Activated T-cell treated with anti-CD3 and anti-CD28 coated beads, Interleukin-2, amount 50 U/mL, for 4 hours (primary cell): ENCODE measurements around the gene GDI1. TPM values are rescaled to one million over a fixed set of nuclear protein-coding genes. Genes with fewer than 3 reads are reported as not detected.

ENCODE experiments used
- ATAC-seq, 2 donors: fragments of 200-7000 bp; cut with Tn5 transposase; one replicate each; pipeline ENCODE4 v1.10.0; 2021
- DNase-seq: peaks from one replicate; pipeline ENCODE4 v3.0.0-alpha.2; 2020
- H3K27me3 Mint-ChIP-seq: one replicate; pipeline ENCODE4 v1.8.0; 2021; ENCODE audit warnings: low read depth, mixed read lengths
- H3K36me3 Mint-ChIP-seq: one replicate; pipeline ENCODE4 v1.8.0; 2022; ENCODE audit warnings: mixed read lengths; ENCODE audit not compliant: insufficient read depth
- H3K4me1 Mint-ChIP-seq: one replicate; pipeline ENCODE4 v1.8.0; 2021; ENCODE audit warnings: low read depth, mixed read lengths
- H3K4me3 Mint-ChIP-seq: one replicate; pipeline ENCODE4 v1.8.0; 2021; ENCODE audit warnings: mild to moderate bottlenecking, moderate library complexity, mixed read lengths
- H3K9me3 Mint-ChIP-seq: one replicate; pipeline ENCODE4 v1.8.0; 2021; ENCODE audit warnings: mixed read lengths
- total RNA-seq, 3 donors: library from RNA; stranded (reverse); gene quantifications; one replicate each; pipeline ENCODE4 v1.2.1, GENCODE V29; 2021

Gene GDI1
- total RNA-seq, 3 donors from 2014 or later: 107 to 126 (median 116) TPM

- ATAC-seq (no peak), DNase-seq (no peak)
- Mint-ChIP-seq H3K27me3 (no peaks in the 10 kb centered on the region), H3K36me3 (no peaks in the 10 kb centered on the region), H3K4me3 (peak overlapping the region; percentile 77), H3K4me1 (peaks cover 23% of the 10 kb centered on the region), H3K9me3 (no peaks in the 10 kb centered on the region)
These were observed 47.5 kb downstream of the GDI1 start for GRCh38 chrX:154484255-154485149.

GRCh38 chrX:154485150-154486051, 48.4 kb downstream of the GDI1 start:
- Mint-ChIP-seq H3K4me3 (peak overlapping the region; percentile 77), H3K27me3 (no peaks in the 10 kb centered on the region), H3K4me1 (peaks cover 26% of the 10 kb centered on the region), H3K36me3 (no peaks in the 10 kb centered on the region), H3K9me3 (no peaks in the 10 kb centered on the region)
- ATAC-seq (no peak), DNase-seq (no peak)

- H3K36me3 Mint-ChIP-seq: no peaks in the 10 kb centered on the region
- peak; percentile 19 to 23 for ATAC-seq
- peak overlapping the region; percentile 53 for H3K4me3 Mint-ChIP-seq
- H3K9me3 Mint-ChIP-seq: no peaks in the 10 kb centered on the region
- no peak for DNase-seq
- H3K4me1 Mint-ChIP-seq: peaks cover 26% of the 10 kb centered on the region
- no peaks in the 10 kb centered on the region for H3K27me3 Mint-ChIP-seq
These were observed 49.1 kb downstream of the GDI1 start for GRCh38 chrX:154486052-154486395.

- DNase-seq: peak; percentile 39
- Mint-ChIP-seq H3K4me1 (peaks cover 26% of the 10 kb centered on the region), H3K36me3 (no peaks in the 10 kb centered on the region), H3K4me3 (peak within 1 kb of the TSS; percentile 82), H3K27me3 (no peaks in the 10 kb centered on the region), H3K9me3 (no peaks in the 10 kb centered on the region)
- ATAC-seq: peak; percentile 16 to 23
These were observed 49.6 kb downstream of the GDI1 start, which contains the start of gene UBL4A for GRCh38 chrX:154486396-154487207. TSS of gene UBL4A (minus strand) at chrX:154486615. CDS start at chrX:154486584, 31 bp downstream.

GRCh38 chrX:154487518-154488290, 50.8 kb downstream of the GDI1 start:
- no peaks in the 10 kb centered on the region for H3K27me3 Mint-ChIP-seq
- H3K36me3 Mint-ChIP-seq: no peaks in the 10 kb centered on the region
- peaks cover 26% of the 10 kb centered on the region for H3K4me1 Mint-ChIP-seq
- H3K4me3 Mint-ChIP-seq: peak overlapping the region; percentile 82
- ATAC-seq (no peak), DNase-seq (no peak)
- no peaks in the 10 kb centered on the region for H3K9me3 Mint-ChIP-seq

- DNase-seq: no peak
- peak overlapping the region; percentile 24 for H3K4me3 Mint-ChIP-seq
- no peaks in the 10 kb centered on the region for H3K27me3 Mint-ChIP-seq
- peaks cover 23% of the 10 kb centered on the region for H3K4me1 Mint-ChIP-seq
- H3K9me3 Mint-ChIP-seq: no peaks in the 10 kb centered on the region
- ATAC-seq: no peak
- no peaks in the 10 kb centered on the region for H3K36me3 Mint-ChIP-seq
These were observed 51.6 kb downstream of the GDI1 start for GRCh38 chrX:154488336-154489075.

- H3K9me3 Mint-ChIP-seq: no peaks in the 10 kb centered on the region
- peaks cover 21% of the 10 kb centered on the region for H3K4me1 Mint-ChIP-seq
These were observed 52.2 kb downstream of the GDI1 start for GRCh38 chrX:154489182-154489581.

GRCh38 chrX:154490021-154490413, 53.1 kb downstream of the GDI1 start:
- peak overlapping the region; percentile 88 for H3K4me3 Mint-ChIP-seq
- no peaks in the 10 kb centered on the region for H3K36me3 Mint-ChIP-seq
- no peaks in the 10 kb centered on the region for H3K27me3 Mint-ChIP-seq
- peaks cover 16% of the 10 kb centered on the region for H3K4me1 Mint-ChIP-seq
- H3K9me3 Mint-ChIP-seq: no peaks in the 10 kb centered on the region
- peak; percentile 23 to 30 for ATAC-seq
- DNase-seq: no peak

More at GRCh38 chrX:154489182-154489581, 52.2 kb downstream of the GDI1 start:
- H3K36me3 Mint-ChIP-seq: no peaks in the 10 kb centered on the region
- H3K27me3 Mint-ChIP-seq: no peaks in the 10 kb centered on the region
- ATAC-seq (no peak), DNase-seq (no peak)
- peak overlapping the region; percentile 88 for H3K4me3 Mint-ChIP-seq

- DNase-seq: peak; percentile 80
- H3K9me3 Mint-ChIP-seq: no peaks in the 10 kb centered on the region
- peaks cover 15% of the 10 kb centered on the region for H3K4me1 Mint-ChIP-seq
- no peaks in the 10 kb centered on the region for H3K36me3 Mint-ChIP-seq
- ATAC-seq: peak; percentile 88 to 89
- H3K4me3 Mint-ChIP-seq: peak within 1 kb of the TSS; percentile 88
- H3K27me3 Mint-ChIP-seq: no peaks in the 10 kb centered on the region
These were observed 53.6 kb downstream of the GDI1 start, which contains the start of gene SLC10A3 for GRCh38 chrX:154490414-154491083. TSS of gene SLC10A3 (minus strand) at chrX:154490629. CDS start at chrX:154488940, 1,689 bp downstream.

Other genes starting within 250 kb of the GDI1 start
- not detected for gene OPN1MW2, start 217.4 kb upstream of the GDI1 start, total RNA-seq
- not detected for gene OPN1MW3, start 179.6 kb upstream of the GDI1 start, total RNA-seq
- not detected for gene TEX28, start 142.0 kb upstream of the GDI1 start, total RNA-seq
- gene TKTL1, start 141.4 kb upstream of the GDI1 start, total RNA-seq: not detected
- 100 to 1,000 TPM; 765 to 924 (median 866) TPM for gene FLNA, start 62.5 kb upstream of the GDI1 start, total RNA-seq
- 100 to 1,000 TPM; 107 to 113 (median 111) TPM for gene EMD, start 57.9 kb upstream of the GDI1 start, total RNA-seq
- 1,000 to 10,000 TPM; 3,297 to 3,503 (median 3,452) TPM for gene RPL10, start 38.8 kb upstream of the GDI1 start, total RNA-seq
- 1 to 10 TPM; 4.0 to 7.3 (median 5.1) TPM for gene DNASE1L1, start 27.9 kb upstream of the GDI1 start, total RNA-seq
- 10 to 100 TPM; 37.9 to 39.3 (median 38.2) TPM for gene TAFAZZIN, start 25.6 kb upstream of the GDI1 start, total RNA-seq
- gene ATP6AP1, start 8.5 kb upstream of the GDI1 start, total RNA-seq: 10 to 100 TPM; 33.7 to 42.2 (median 40.8) TPM
- gene FAM50A, start 7.0 kb downstream of the GDI1 start, total RNA-seq: 10 to 100 TPM; 60.2 to 61.9 (median 61.6) TPM
- 10 to 100 TPM; 26.6 to 33.8 (median 27.6) TPM for gene PLXNA3, start 21.1 kb downstream of the GDI1 start, total RNA-seq
- 10 to 100 TPM; 76.1 to 89.9 (median 88.1) TPM for gene LAGE3, start 42.1 kb downstream of the GDI1 start, total RNA-seq
- 10 to 100 TPM; 51.5 to 63.2 (median 59.1) TPM for gene UBL4A, start 49.5 kb downstream of the GDI1 start, total RNA-seq
- 10 to 100 TPM; 31.3 to 32.0 (median 31.9) TPM for gene SLC10A3, start 53.5 kb downstream of the GDI1 start, total RNA-seq
- 10 to 100 TPM; 30.4 to 40.7 (median 30.8) TPM for gene FAM3A, start 79.1 kb downstream of the GDI1 start, total RNA-seq
- 100 to 1,000 TPM; 101 to 105 (median 102) TPM for gene G6PD, start 109.7 kb downstream of the GDI1 start, total RNA-seq
- gene IKBKG, start 110.5 kb downstream of the GDI1 start, total RNA-seq: 10 to 100 TPM; 44.3 to 51.6 (median 45.3) TPM
- not detected for gene CTAG1A, start 148.0 kb downstream of the GDI1 start, total RNA-seq
- gene CTAG1B, start 182.1 kb downstream of the GDI1 start, total RNA-seq: not detected
- 1 to 10 TPM in 1 of 3 donors, not detected in 2; 6.1 TPM for gene CTAG2, start 216.4 kb downstream of the GDI1 start, total RNA-seq